Neutrophil (primary cell): ENCODE results near the gene IRX4.

ENCODE experiments used
- H3K27ac ChIP-seq: fragments of 200-600 bp; sonication (generic); 2 replicates; pipeline ENCODE4 v1.5.1; 2016; ENCODE audit warnings: mild to moderate bottlenecking, moderate library complexity
- H3K27me3 ChIP-seq: fragments of 200-600 bp; sonication (generic); 2 replicates; pipeline ENCODE4 v1.6.0; 2016; ENCODE audit warnings: mild to moderate bottlenecking
- H3K36me3 ChIP-seq: fragments of 200-600 bp; sonication (generic); 2 replicates; pipeline ENCODE4 v1.5.1; 2017
- H3K4me1 ChIP-seq, 2 experiments: fragments of 200-600 bp in 1 of 2; sonication (generic) in 1 of 2; 1 replicate in 1 of 2; 2 replicates in 1 of 2; pipeline versions ENCODE4 v1.5.1 to v1.6.1; 2013 to 2016; ENCODE audit warnings: low read depth in 1 of 2, low read length in 1 of 2, mild to moderate bottlenecking in 1 of 2, moderate library complexity in 1 of 2; ENCODE audit not compliant: control insufficient read depth in 1 of 2, insufficient read depth in 1 of 2
- H3K4me3 ChIP-seq, 2 experiments: fragments of 200-600 bp in 1 of 2; sonication (generic) in 1 of 2; 1 replicate in 1 of 2; 2 replicates in 1 of 2; pipeline ENCODE4 v1.5.1; 2013 to 2016; ENCODE audit warnings: low read depth in 1 of 2, low read length in 1 of 2, mild to moderate bottlenecking in 1 of 2, moderate library complexity in 1 of 2
- H3K9me3 ChIP-seq: fragments of 200-600 bp; sonication (generic); 2 replicates; pipeline ENCODE4 v1.5.1; 2016
- TF ChIP-seq, protein P1 (sequence below): fragments of 200-600 bp; sonication (generic); IDR thresholded peaks from 2 replicates; pipeline ENCODE4 v1.5.1; 2016; ENCODE audit warnings: antibody characterized with exemption

Gene IRX4

DNA sequence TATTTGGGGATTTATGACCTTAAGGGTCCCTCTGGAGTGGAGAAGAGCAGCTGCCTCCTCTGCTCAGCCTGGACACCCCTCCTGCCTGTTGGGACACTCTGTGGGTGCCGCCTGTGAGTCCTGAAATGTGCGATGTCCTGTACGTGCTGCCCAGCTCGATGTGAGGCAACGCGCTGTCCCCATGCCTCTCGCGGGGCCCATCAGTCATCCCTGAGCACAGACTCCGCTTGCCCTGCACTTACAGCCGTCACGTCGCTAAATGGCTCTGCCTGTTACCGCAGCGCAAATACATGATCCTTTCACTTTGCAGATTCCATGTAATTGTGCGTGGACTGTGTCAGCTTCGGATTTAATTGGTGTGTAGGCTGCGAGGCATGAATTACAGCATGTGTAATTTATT, 27.1 kb downstream of the IRX4 start:
- no peaks in the 10 kb centered on the region for H3K9me3 ChIP-seq
- H3K27me3 ChIP-seq = peaks cover 60% of the 10 kb centered on the region
- no peak overlapping the region for H3K27ac ChIP-seq
- no peaks in the 10 kb centered on the region for H3K4me1 ChIP-seq
- no peaks in the 10 kb centered on the region for H3K36me3 ChIP-seq
- H3K4me3 ChIP-seq = no peak overlapping the region
- TF ChIP-seq, protein P1, sequence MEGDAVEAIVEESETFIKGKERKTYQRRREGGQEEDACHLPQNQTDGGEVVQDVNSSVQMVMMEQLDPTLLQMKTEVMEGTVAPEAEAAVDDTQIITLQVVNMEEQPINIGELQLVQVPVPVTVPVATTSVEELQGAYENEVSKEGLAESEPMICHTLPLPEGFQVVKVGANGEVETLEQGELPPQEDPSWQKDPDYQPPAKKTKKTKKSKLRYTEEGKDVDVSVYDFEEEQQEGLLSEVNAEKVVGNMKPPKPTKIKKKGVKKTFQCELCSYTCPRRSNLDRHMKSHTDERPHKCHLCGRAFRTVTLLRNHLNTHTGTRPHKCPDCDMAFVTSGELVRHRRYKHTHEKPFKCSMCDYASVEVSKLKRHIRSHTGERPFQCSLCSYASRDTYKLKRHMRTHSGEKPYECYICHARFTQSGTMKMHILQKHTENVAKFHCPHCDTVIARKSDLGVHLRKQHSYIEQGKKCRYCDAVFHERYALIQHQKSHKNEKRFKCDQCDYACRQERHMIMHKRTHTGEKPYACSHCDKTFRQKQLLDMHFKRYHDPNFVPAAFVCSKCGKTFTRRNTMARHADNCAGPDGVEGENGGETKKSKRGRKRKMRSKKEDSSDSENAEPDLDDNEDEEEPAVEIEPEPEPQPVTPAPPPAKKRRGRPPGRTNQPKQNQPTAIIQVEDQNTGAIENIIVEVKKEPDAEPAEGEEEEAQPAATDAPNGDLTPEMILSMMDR = no peak

DNA sequence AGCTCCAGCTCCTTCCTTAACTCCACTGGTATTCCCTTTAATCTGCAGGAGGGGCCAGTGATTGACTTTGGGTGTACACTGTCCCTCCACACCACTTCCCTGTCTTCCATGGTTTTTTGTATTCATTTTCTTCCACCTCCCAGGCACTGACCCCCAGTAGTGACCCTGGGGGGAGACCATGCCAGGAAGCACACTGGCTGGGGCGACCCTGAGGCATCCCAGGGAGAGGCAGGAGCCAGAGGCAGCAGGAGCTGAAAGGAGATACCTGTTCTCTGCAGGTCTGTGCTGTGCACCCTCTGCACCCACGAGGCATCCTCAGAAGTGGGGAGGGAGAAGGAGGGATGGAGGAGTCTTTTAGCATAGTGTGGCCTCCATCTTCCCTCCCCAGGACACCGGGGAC, 27.6 kb downstream of the IRX4 start:
- Histone ChIP-seq H3K27me3 (peaks cover 65% of the 10 kb centered on the region), H3K4me1 (no peaks in the 10 kb centered on the region)
- TF ChIP-seq, protein P1 = no peak

DNA sequence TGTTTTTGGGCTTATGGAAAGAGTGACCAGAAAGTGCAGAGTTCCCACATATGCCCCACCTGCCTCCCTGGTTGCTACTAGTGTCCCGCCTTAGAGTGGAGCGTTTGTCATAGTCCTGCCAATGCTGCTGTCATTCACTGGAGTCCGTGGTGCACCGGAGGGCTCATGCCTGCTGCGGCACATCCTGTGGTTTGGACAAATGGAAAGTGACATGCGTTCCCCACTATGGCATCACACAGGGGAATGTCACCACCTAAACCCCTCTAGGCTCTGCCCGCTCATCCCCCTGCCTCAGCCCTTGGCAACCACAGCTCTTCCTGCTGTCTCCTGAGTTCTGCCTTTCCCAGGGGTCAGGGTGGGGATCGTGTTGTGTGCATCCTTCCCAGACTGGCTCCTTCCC, 29.2 kb downstream of the IRX4 start:
- TF ChIP-seq, protein P1 = no peak
- H3K4me1 ChIP-seq = no peaks in the 10 kb centered on the region
- H3K27me3 ChIP-seq = peaks cover 81% of the 10 kb centered on the region
- no peak overlapping the region for H3K27ac ChIP-seq
- no peaks in the 10 kb centered on the region for H3K36me3 ChIP-seq
- H3K4me3 ChIP-seq = no peak overlapping the region
- no peaks in the 10 kb centered on the region for H3K9me3 ChIP-seq

More for the DNA sequence above, 27.6 kb downstream of the IRX4 start:
- Histone ChIP-seq H3K9me3 (no peaks in the 10 kb centered on the region), H3K4me3 (no peak overlapping the region), H3K27ac (no peak overlapping the region), H3K36me3 (no peaks in the 10 kb centered on the region)

DNA sequence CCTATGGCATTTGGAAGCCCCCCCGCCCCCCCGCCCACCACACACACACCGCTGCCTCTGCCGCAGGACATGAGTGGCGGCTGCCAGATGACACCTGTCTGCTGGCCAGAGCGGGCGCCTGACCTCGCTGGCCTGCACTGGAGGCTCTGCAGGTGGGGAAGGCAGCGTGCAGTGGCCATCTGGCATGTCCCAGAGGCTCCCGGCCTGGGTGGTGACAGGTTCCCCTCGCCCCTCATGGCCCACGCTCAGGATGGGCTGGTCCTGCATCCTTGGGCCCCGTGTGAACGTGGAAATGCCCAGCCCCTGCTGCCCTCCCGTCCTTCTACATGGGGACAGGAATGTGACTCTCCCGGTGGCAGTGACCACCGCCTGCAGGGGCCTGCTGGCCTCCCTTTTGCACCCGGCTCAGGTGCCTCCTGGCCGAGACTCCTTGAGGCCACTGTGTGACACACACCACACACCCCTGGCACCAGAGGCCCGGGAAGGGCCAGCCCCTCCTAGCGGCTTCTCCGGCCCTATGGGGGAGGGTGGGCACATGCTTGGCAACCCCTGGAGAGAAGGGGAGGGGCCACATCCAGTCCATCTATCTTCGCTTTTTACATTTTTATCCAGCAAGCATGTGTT, 30.3 kb downstream of the IRX4 start:
- H3K36me3 ChIP-seq = no peaks in the 10 kb centered on the region
- H3K27ac ChIP-seq = no peak overlapping the region
- H3K9me3 ChIP-seq = no peaks in the 10 kb centered on the region
- H3K4me3 ChIP-seq = no peak overlapping the region
- peaks cover 90% of the 10 kb centered on the region for H3K27me3 ChIP-seq
- H3K4me1 ChIP-seq = no peaks in the 10 kb centered on the region
- TF ChIP-seq, protein P1 = no peak

DNA sequence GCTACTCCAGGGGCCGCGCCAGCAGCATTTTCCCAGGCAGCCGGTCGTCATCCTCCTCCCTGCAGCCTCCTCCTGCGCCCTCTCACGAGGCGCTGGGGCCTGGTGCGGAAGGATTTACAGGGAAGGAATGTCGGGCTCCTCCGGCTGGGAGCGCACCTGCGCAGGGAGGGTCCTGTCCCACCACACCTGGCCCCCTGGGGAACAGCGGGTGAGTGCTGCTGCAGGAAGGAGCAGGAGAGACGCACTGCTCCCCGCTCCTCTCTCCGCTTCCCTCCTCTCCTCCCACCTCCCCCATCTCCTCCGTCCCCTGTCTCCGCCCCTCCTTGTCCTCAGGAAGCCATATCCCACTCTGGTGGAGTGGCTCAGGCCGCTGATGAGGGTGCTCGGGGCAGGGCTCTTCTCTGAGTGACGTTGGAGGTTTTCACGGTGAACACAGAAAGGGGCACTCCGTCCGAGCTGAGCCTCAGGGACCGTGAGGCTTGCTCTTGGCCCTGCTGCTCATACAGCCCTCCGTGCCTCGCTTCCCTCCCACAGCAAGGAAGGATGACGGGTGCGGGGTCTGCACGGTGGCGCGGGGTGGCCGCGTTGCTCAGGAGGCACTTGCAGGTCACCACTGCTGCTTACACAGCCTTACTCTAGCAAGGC, 31.3 kb downstream of the IRX4 start:
- Histone ChIP-seq H3K9me3 (no peaks in the 10 kb centered on the region), H3K27me3 (peaks cover 89% of the 10 kb centered on the region), H3K4me3 (no peak overlapping the region), H3K27ac (no peak overlapping the region), H3K4me1 (no peaks in the 10 kb centered on the region), H3K36me3 (no peaks in the 10 kb centered on the region)
- TF ChIP-seq, protein P1 = no peak
